Effector CD4-positive, alpha-beta T cell (primary cell): ENCODE data around the gene AGAP1.
"Not testable (repeated sequence)": the region's sequence is repeated elsewhere in the genome, so short reads cannot be mapped to it uniquely, and the experiment has no call there.

Source experiments
- DNase-seq: peaks from one replicate; pipeline ENCODE4 v3.0.0-alpha.2; 2020

AGAP1 gene

GRCh38 chr2:235934774-235935484, 441.1 kb downstream of the AGAP1 start:
- DNase-seq = no peak

GRCh38 chr2:235935773-235936172, 441.9 kb downstream of the AGAP1 start:
- no peak for DNase-seq

DNA sequence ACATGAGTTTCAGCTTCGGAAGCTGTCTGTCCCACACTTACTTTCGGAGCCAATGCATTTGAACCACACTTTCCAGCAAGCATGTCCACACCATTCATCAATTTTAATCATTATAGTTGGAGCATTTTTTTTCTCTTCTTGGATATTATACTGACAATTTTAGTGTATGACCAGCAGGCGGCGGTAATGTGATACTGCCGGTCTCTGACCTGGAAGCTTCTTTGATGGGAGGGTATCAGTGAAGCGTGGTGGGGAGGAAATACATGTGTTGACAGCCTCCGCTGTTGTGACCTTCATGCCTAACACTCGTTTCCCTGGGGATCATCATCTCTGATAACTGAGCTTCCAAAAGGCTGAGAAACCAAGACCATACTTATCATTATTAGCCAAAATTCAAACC, 442.6 kb downstream of the AGAP1 start:
- DNase-seq = no peak

GRCh38 chr2:235937087-235937486, 443.2 kb downstream of the AGAP1 start:
- no peak for DNase-seq

DNA sequence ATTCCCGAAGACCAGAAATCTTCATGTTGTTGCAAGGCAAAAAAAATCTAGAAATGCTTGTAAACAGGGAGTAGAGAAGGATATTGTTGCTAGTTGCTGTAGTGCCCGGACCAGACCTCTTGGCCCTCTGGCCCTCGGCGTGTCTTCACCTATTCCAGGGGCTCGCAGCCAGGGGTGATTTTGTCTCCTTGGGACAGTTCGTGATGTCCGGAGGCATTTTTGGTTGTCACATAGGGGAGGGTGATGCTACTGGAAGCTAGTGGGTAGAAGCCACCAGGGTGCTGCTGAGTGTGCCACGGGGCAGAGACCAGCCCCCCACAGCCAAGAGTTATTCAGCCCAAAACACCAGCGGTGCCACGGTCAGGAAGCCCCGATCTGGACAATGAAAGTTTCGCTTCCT, 443.7 kb downstream of the AGAP1 start:
- DNase-seq = no peak

GRCh38 chr2:235937936-235938335, 444.1 kb downstream of the AGAP1 start:
- DNase-seq = no peak

DNA sequence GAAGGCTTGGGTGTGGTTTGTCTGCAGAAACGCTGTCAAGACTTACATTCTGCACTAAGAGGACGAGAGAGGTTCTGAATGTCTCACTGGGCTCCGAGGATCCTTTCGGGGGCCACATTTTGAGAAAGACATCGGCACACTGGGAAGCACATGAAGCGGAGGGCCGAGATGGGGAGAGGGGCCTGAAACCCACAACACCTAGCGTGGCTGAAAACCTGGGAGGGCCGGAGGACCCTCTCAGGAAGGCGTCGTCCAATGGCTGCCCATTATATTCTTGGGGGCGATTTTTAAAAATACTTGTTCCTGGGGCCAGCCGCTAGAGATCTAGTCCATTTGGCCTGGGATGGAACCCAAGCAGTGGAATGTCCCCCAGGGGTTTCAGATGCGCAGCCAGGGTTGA, 444.8 kb downstream of the AGAP1 start:
- no peak for DNase-seq

DNA sequence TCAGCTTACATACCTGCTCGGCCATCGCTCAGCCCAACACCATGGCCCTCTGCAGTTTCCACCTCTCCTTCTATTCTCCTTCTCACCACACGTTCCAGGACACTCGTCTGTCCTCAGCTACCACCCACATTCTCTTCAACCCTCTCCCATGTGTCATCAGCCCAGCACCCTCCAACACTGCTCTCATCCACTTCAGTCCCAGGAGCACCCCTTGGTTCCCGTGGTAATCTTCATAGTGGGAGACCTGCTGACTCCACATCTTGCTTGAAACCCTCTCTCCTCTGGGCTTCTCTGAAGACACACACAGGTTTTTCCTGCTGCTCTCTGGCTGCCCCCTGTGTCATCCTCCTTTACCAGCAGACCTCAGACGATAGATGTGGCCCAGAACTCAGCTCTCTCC, 445.6 kb downstream of the AGAP1 start:
- DNase-seq = no peak

DNA sequence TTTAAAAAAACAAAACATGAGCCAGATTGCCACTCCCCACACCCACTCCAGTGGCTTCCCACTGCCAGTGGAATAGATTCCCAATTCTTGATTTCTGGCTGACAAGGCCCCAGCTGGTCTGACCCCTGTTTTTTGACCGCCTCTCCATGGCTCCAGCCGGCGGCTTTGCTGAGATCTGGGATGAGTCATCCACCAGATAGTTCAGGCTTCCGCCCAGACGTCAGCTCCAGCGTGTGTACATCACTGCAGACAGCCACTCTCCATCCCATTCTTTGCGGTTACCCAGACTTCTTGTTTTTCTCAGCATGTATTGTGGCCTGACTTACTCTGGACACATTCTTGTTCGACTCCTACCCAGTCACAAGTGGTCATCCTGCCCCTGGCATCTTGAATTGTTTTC, 446.5 kb downstream of the AGAP1 start:
- DNase-seq = no peak

- no peak for DNase-seq
These were observed 450.7 kb downstream of the AGAP1 start for GRCh38 chr2:235944591-235944990.

- no peak for DNase-seq
These were observed 451.8 kb downstream of the AGAP1 start for GRCh38 chr2:235945608-235946140.

DNA sequence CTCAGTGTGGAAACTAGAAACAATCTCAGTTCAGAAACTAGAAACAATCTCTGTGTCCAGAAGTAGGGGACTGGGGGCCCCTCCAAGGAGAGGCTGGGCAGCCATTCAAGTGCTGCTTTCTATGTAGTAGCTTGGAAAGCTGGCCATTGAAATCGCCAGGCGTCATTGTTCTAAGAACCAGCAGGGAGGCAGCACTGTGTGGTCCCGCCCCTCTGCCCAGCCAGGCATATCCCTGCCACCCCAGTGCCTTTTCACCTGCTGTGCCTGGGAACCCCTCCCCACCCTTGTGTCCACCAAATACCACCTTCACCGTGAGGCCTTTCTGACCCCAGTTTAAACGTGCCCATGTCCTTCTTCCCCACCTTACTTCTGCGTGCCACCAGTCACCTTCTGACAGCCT, 452.7 kb downstream of the AGAP1 start:
- DNase-seq = no peak

DNA sequence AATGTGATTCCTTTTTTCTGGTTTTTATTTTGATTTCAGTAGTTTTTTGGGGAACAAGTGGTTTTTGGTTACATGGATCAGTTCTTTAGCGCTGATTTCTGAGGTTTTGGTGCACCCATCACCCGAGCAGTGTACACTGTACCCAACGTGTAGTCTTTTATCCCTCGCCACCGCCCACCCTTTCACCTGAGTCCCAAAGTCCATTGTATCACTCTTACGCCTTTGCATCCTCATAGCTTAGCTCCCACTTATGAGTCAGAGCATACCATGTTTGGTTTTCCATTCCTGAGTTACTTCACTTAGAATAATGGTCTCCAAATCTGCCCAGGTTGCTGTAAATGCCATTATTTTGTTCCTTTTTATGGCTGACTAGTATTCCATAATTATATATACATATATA, 453.2 kb downstream of the AGAP1 start:
- not testable (repeated sequence) for DNase-seq

DNA sequence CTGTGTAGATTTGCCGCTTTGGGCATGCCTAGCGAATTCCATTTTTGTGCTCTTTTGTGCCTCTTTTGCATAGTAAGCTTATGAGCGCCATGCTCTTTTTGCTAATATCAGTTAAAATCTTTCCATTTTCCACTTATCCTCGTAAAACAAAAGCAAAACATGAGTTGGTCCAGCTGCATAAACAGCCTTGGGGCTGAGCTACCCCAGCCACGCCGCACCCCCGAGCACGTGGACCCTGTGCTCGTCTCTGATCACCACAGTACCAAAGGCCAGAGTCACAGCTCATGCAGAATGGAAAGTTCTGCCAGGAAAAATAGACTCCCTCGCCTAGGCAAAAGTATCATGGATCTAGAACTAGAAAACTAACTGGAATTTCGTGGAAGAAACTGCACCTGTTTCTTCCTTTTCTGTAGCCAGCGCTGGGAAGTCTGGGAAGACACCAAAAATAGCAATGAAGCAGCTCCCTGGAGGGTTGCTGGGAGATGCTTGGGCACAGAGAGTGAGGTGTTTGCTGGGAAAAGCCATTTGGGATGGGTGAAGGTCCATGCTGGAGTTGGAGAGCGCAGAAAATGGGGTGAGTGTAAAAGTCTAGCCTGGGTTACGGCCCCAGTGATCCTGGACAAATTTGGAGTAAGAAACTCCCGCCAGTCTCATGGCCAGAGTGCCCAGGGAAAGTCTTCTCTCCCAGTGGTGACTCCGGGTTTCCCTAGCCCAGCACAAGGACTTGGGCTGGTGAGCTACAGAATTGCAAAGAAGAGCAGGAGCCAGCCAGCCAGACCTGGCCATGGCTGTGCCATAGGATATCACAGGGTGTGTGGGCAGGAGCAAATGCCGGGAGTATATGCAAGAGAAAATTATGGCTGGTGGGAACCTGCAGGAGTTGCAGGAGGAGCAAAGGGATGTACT, 456.0 kb downstream of the AGAP1 start:
- DNase-seq = no peak

DNA sequence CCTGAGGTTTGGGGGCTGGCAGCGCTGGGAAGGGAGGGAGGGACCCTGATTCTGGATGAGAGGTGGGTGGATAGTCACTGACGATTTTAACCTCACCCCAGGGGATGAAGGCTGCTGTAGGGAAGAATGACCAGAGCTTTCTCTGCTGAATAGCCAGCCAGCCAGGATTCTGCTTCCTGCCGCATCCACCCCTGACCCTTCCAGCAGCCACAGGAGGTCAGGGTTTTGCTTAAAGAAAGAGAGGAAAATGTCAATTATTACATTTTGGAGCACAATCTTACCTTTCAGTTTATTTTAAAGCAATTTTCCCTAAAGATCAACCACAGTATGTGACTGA, 456.6 kb downstream of the AGAP1 start:
- no peak for DNase-seq

GRCh38 chr2:235951493-235951892, 457.6 kb downstream of the AGAP1 start:
- DNase-seq = no peak

GRCh38 chr2:235951982-235952381, 458.1 kb downstream of the AGAP1 start:
- DNase-seq = no peak

GRCh38 chr2:235952714-235953113, 458.9 kb downstream of the AGAP1 start:
- DNase-seq = no peak

GRCh38 chr2:235954281-235954680, 460.4 kb downstream of the AGAP1 start:
- no peak for DNase-seq

DNA sequence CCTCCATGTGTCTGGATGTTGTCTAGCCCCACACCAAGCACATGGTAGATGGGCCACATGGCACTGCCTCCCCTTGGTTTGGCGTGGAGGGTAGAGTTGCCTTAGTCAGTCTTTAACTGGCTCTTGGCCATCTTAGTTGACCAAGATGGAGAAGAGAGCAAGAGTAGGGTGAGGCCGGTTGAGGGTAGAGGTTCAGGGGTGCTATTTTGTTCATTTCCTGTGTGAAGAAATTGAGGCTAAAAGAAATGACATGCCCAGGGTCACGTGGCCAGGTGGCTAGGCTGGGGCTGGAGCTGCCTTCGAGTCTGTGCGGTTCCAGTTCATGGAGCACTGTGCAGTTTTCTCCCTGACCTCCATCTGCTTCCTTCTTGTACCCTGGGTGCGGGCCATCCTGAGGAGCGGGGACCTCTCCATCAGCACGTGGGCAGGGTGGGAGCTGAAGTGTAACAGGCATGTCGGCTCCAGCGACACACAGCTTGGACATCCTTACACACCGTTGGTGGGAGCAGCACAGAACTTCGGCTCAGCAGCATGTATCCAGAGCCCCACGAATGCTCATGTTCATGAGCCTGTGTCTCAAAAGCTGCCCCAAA, 461.1 kb downstream of the AGAP1 start:
- no peak for DNase-seq

DNA sequence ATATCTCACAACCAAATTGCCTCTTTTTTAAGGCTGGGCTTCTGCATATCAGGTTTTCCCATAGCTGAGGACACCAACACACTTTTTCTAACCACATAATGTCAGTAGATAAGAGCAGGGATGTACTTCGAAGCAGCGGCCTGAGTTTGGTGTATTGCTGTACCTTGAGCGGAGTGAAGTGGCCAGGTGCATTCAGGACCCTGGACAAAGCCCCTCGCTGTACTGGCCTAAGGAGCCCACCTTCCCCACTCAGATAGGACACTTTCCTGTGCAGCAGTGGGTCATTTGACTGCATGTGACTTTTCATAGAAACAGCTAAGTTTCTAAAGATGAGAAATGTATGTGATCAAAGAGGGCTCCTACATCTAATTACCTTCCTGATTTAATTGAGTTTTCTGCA, 461.8 kb downstream of the AGAP1 start:
- DNase-seq = no peak

DNA sequence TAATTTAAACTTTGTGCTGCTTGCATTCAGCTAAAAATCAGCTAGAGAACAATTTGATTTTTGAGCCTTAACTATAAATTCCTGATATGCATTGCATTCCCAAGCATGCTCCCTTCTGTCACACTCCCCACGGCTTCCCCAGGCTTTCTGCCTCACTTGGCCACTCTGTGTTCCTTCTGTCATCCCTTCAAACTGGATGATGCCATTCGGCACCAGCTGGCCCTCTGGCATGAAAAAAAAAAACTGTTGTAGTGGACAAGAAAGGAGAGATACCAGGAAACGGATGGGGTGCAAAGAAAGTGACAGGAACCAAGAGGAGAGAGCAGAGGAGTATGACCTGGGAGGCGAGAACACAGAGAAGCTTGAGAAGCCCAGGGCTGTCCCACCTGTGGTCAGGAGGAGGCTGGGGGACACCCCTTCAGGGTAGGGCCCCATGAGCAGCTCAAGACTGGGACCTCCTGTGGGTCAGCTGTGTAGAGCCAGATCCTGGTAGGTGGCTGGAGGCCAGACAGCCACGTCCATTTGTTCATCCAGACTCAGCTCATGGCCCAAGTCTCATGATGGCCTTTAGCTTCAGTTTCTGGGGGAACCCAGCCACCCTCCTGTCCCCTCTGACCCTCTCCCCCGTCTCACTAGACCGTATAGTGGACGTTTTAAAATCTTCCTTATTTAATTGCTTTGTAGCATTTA, 462.6 kb downstream of the AGAP1 start:
- DNase-seq = no peak

DNA sequence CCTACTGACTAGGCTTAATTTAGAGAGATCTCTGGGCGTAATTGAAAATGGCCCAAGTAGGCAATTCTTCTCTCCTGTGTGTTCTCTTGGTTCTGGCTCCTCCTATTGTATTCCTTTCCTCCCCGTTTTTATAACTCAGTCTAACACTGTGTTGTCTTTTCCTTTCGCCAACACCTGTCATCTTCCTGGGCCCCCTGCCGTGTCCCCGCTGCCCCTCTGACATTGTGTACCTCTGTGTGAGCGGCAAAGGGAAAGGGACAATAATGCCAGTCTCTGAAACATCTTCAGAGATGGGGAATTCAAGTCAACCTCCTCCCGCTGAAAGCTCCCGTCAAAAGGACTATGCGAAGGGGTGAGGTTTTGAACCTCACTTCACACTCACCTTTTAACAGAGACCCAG, 463.4 kb downstream of the AGAP1 start:
- no peak for DNase-seq
